Esophagus muscularis mucosa (tissue), 4 donors: ENCODE results near the gene MMRN2.

Experiments used
- CTCF ChIP-seq, 3 experiments: fragments of 200-600 bp in 2 of 3; fragments of 450-650 bp in 1 of 3; sonication (generic) in 2 of 3; IDR thresholded peaks; one replicate each; pipeline ENCODE4 v1.5.1; 2017 to 2019; ENCODE audit warnings: antibody characterized with exemption in 3 of 3, mild to moderate bottlenecking in 2 of 3, moderate library complexity in 1 of 3
- EP300 ChIP-seq: sonication (generic); formaldehyde crosslinking; IDR thresholded peaks from one replicate; pipeline ENCODE4 v1.6.1; 2017; ENCODE audit warnings: antibody characterized with exemption
- POLR2A ChIP-seq: fragments of 450-650 bp; IDR thresholded peaks from one replicate; pipeline ENCODE4 v1.6.1; 2017; ENCODE audit warnings: antibody characterized with exemption, moderate library complexity, mild to moderate bottlenecking, low read depth
- POLR2AphosphoS5 ChIP-seq, 2 donors: sonication (generic); formaldehyde crosslinking; IDR thresholded peaks; one replicate each; pipeline ENCODE4 v1.6.1; 2017; ENCODE audit warnings: antibody characterized with exemption in 2 of 2

- TF ChIP-seq CTCF (IDR thresholded peaks at IDR 0.05) (no peak), POLR2A (no peak), EP300 (no peak), POLR2AphosphoS5 (IDR thresholded peaks at IDR 0.05) (no peak)
Measured at GRCh38 chr10:86944907-86945306, 12.5 kb downstream of the MMRN2 start.
